Effector memory CD8-positive, alpha-beta T cell (primary cell): ENCODE measurements around the gene SERPIND1.

ENCODE experiments used
- ATAC-seq: fragments of 150-1000 bp; cut with Tn5 transposase; replicated peaks from 2 replicates; pipeline ENCODE4 v1.10.0; 2021; ENCODE audit warnings: mild to moderate bottlenecking, moderate library complexity
- DNase-seq, 3 experiments: peaks; one replicate each; pipeline ENCODE4 v3.0.0; 2021
- H3K27ac Mint-ChIP-seq, 2 donors: one replicate each; pipeline ENCODE4 v1.8.0; 2022; ENCODE audit warnings: mild to moderate bottlenecking in 2 of 2, mixed read lengths in 2 of 2, moderate library complexity in 2 of 2
- H3K27me3 Mint-ChIP-seq, 2 donors: one replicate each; pipeline ENCODE4 v1.8.0; 2022; ENCODE audit warnings: mixed read lengths in 2 of 2
- H3K36me3 Mint-ChIP-seq: one replicate; pipeline ENCODE4 v1.8.0; 2022; ENCODE audit warnings: mild to moderate bottlenecking, moderate library complexity, mixed read lengths; ENCODE audit not compliant: insufficient read depth
- H3K4me1 Mint-ChIP-seq, 2 donors: one replicate each; pipeline ENCODE4 v1.8.0; 2022; ENCODE audit warnings: low read depth in 2 of 2, mixed read lengths in 2 of 2
- H3K4me3 Mint-ChIP-seq, 2 donors: one replicate each; pipeline ENCODE4 v1.8.0; 2022; ENCODE audit warnings: mild to moderate bottlenecking in 2 of 2, mixed read lengths in 2 of 2, moderate library complexity in 2 of 2
- H3K9me3 Mint-ChIP-seq, 2 donors: one replicate each; pipeline ENCODE4 v1.8.0; 2022; ENCODE audit warnings: mixed read lengths in 2 of 2

Gene SERPIND1

GRCh38 chr22:20833225-20833665 lies 59.3 kb downstream of the SERPIND1 start:
- Mint-ChIP-seq H3K9me3 (no peaks in the 10 kb centered on the region), H3K4me1 (peaks cover 2 to 13% of the 10 kb centered on the region in 2 donors), H3K4me3 (no peak overlapping the region), H3K36me3 (peaks cover 70% of the 10 kb centered on the region), H3K27me3 (no peaks in the 10 kb centered on the region), H3K27ac (peak overlapping the region in 1 of 2 donors; percentile 55)
- DNase-seq (no peak), ATAC-seq (no peak)

GRCh38 chr22:20834206-20834605 lies 60.3 kb downstream of the SERPIND1 start:
- no peaks in the 10 kb centered on the region for H3K27me3 Mint-ChIP-seq
- no peak overlapping the region for H3K4me3 Mint-ChIP-seq
- no peak for ATAC-seq
- H3K9me3 Mint-ChIP-seq, result no peaks in the 10 kb centered on the region
- H3K4me1 Mint-ChIP-seq, result peaks cover 6 to 13% of the 10 kb centered on the region in 2 donors
- no peak for DNase-seq
- H3K27ac Mint-ChIP-seq, result no peak overlapping the region
- H3K36me3 Mint-ChIP-seq, result peaks cover 60% of the 10 kb centered on the region

GRCh38 chr22:20834725-20835124 lies 60.8 kb downstream of the SERPIND1 start:
- no peak for ATAC-seq
- Mint-ChIP-seq H3K9me3 (no peaks in the 10 kb centered on the region), H3K36me3 (peaks cover 55% of the 10 kb centered on the region), H3K27me3 (no peaks in the 10 kb centered on the region), H3K4me3 (no peak overlapping the region), H3K27ac (peak overlapping the region in 1 of 2 donors; percentile 49), H3K4me1 (peaks cover 10 to 13% of the 10 kb centered on the region in 2 donors)
- DNase-seq, result no peak
